GM06990 (cell line): Measurements from ENCODE around the gene PCID2.

ENCODE experiments used
- DNase-seq: peaks from one replicate; pipeline ENCODE4 v3.0.0-alpha.2; 2011; ENCODE audit not compliant: insufficient read length; ENCODE audit errors: extremely low read depth
- H3K27me3 ChIP-seq: replicated peaks from 2 replicates; pipeline ENCODE4 v1.6.0; 2011; ENCODE audit warnings: low read length; ENCODE audit not compliant: control insufficient read depth, insufficient read depth
- H3K36me3 ChIP-seq: 2 replicates; pipeline ENCODE4 v1.5.1; 2011; ENCODE audit warnings: low read length; ENCODE audit not compliant: control insufficient read depth, insufficient read depth
- H3K4me3 ChIP-seq: replicated peaks from 2 replicates; pipeline ENCODE4 v1.5.1; 2011; ENCODE audit warnings: low read depth, mild to moderate bottlenecking, control low read depth, low read length
- TF ChIP-seq, protein P1 (sequence below): IDR thresholded peaks from 2 replicates; pipeline ENCODE4 v1.5.1; 2011; ENCODE audit warnings: low read length, control low read depth, mild to moderate bottlenecking, inconsistent platforms; ENCODE audit not compliant: insufficient read depth, poor library complexity, severe bottlenecking

PCID2 gene

DNA sequence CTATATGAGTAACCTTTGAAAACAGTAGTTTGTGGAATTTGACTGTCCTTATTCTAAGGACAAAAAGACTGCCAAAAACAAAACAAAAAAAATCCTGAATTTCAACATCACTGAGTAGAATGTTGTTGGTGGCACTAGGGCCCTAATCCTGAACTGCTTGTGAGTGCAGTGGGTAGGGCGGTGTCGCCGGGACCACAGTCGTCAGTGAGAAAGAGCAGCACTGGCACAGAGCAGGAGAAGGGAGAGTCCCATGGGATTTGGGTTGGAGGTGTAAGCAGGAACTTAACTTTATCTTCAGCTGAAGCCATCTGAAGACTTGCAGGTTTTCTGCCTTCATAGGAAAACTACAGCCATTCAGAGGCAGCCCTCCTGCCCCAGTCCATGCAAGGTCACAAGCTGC lies 5.6 kb downstream of the PCID2 start:
- H3K4me3 ChIP-seq: no peak overlapping the region
- TF ChIP-seq, protein P1, sequence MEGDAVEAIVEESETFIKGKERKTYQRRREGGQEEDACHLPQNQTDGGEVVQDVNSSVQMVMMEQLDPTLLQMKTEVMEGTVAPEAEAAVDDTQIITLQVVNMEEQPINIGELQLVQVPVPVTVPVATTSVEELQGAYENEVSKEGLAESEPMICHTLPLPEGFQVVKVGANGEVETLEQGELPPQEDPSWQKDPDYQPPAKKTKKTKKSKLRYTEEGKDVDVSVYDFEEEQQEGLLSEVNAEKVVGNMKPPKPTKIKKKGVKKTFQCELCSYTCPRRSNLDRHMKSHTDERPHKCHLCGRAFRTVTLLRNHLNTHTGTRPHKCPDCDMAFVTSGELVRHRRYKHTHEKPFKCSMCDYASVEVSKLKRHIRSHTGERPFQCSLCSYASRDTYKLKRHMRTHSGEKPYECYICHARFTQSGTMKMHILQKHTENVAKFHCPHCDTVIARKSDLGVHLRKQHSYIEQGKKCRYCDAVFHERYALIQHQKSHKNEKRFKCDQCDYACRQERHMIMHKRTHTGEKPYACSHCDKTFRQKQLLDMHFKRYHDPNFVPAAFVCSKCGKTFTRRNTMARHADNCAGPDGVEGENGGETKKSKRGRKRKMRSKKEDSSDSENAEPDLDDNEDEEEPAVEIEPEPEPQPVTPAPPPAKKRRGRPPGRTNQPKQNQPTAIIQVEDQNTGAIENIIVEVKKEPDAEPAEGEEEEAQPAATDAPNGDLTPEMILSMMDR: no peak
- DNase-seq: no peak
- H3K27me3 ChIP-seq: no peaks in the 10 kb centered on the region
- H3K36me3 ChIP-seq: peaks cover 8% of the 10 kb centered on the region

DNA sequence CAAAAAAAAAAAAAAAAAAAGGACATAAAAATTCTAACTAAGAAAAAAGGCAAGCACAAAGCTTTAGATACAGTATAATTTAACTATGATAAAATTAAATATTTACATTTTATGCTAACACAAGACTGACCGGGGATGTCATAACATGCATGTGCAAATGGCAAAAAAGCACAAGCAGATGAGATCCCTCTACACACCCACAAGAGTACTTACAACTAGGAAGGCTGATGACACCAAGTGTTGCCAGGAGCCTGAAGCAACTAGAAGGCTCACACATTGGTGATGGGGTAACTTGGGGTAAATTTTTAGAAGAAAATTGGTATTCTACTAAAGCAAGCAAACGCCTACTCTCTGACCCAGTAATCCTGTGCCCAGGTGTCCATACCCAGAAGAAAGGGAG lies 6.7 kb downstream of the PCID2 start:
- TF ChIP-seq, protein P1: no peak
- H3K36me3 ChIP-seq: peaks cover 14% of the 10 kb centered on the region
- no peak overlapping the region for H3K4me3 ChIP-seq

DNA sequence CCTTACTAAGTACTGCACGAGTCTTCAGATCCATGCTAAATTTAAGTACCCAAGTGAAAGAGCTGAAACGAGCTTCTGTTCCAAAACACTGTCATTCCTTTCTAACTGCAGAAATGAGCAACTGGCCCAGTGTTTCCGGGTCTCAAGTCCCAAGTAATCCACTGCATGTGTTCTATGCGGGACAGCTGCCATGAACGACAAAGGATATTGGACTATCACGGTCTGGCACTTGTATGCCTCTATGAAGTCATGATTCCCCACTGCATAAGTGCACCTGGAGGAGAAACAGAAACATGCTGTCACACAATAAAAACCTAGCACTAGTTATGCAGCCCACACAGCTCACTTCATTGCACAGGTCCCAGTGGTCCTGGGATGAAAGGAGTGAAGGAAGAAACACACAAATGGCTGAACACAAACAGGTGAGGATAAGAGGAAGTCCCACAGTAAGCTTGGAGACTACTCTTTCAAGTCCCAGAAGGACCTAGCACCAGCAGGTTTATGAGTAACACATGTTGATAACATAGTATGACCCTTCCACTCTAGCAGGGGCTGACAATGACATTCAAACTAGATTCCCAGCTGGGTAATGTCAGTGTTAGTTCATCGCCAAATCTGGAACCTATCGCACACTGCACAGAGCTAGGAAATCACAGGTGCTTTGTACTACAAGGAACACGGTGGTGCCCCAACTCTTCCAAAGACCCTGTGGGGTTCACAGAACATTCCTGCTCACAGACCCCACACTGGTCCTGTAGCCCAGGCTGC lies 11.3 kb downstream of the PCID2 start:
- TF ChIP-seq, protein P1: no peak
- H3K36me3 ChIP-seq: peaks cover 21% of the 10 kb centered on the region
- H3K4me3 ChIP-seq: no peak overlapping the region
- no peak for DNase-seq
- no peaks in the 10 kb centered on the region for H3K27me3 ChIP-seq

More for the DNA sequence above, 6.7 kb downstream of the PCID2 start:
- no peak for DNase-seq
- H3K27me3 ChIP-seq: no peaks in the 10 kb centered on the region

DNA sequence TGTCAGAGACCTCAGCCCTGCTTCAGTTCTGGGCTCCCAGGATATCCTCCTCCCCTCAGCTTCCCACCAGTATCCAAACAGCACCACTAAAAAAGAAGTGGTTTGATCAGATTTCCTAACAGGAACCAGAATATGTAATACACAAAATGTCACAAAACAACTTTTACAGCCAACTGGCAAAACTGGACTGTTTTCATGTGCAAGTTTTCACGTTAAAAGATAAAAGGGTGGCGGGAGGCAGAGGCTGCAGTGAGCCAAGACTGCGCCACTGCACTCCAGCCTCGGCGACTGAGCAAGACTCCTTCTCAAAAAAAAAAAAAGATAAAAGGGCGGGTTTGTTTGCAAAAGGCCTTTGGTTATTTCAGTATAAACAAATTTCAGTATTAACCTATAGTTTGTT lies 13.1 kb downstream of the PCID2 start:
- peaks cover 21% of the 10 kb centered on the region for H3K36me3 ChIP-seq

DNA sequence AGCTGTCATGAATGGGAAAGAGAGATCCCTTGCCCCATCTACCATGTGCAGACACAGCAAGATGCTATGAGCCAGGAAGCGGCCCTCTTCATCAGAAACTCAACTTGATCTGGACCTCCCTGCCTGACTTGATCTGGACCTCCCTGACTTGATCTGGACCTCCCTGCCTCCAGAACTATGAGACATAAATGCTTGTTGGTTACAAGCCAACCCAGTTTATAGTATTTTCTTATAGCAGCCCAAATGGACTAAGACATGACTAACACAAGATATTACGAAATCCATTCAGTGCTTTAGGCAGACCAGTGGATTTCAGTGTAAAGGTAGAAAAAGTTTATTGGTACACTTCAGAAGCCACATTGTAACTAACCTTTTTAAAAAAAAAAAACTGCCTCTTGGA lies 15.6 kb downstream of the PCID2 start:
- TF ChIP-seq, protein P1: no peak
- H3K27me3 ChIP-seq: no peaks in the 10 kb centered on the region
- H3K36me3 ChIP-seq: peaks cover 25% of the 10 kb centered on the region
- no peak overlapping the region for H3K4me3 ChIP-seq
- no peak for DNase-seq

More for the DNA sequence above, 13.1 kb downstream of the PCID2 start:
- TF ChIP-seq, protein P1: no peak
- H3K4me3 ChIP-seq: no peak overlapping the region
- no peaks in the 10 kb centered on the region for H3K27me3 ChIP-seq
- no peak for DNase-seq
